ENCODE results near the gene PTPRQ. TPM values are rescaled to one million over a fixed set of nuclear protein-coding genes. Genes with fewer than 3 reads are reported as not detected.
"Not testable (repeated sequence)": the region's sequence is repeated elsewhere in the genome, so short reads cannot be mapped to it uniquely, and the experiment has no call there.

Gene PTPRQ
- 0.77 TPM for total RNA-seq
- long read RNA-seq, result 0 reads

GRCh38 chr12:80443974-80444666 lies at the start of gene PTPRQ:
Gene PTPRQ, plus strand, starts transcription at chr12:80444235. Its CDS starts 111 bp downstream, at chr12:80444346.
- ATAC-seq (no peak), DNase-seq (no peak)
- intact Hi-C loops (cut with micrococcal nuclease), result no loop called here

DNA sequence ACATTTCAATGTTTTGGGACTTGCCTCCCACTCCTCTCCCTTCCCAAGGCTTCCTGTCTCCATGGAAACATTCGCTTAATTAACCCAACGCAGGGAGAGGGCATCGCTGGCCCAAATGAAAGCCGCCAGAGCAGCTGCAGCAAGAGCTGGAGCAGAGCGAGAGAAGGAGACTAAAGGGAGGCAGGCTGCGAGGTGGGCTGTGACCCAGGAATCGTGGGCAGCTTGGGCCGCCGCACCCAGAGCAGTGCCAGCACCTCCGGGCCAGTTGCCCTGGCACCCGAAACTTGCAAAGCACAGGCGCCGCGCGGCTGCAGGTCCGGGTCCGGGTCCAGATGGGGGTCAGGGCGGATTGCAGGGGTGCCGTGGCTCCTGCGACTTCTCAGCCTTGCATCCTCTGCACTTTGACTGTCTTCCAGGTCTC lies 43.5 kb upstream of the PTPRQ start:
- intact Hi-C loops (cut with micrococcal nuclease), result no loop called here
- DNase-seq, result peak; percentile 18
- peak; percentile 20 for ATAC-seq

- intact Hi-C loops (cut with micrococcal nuclease), result no loop called here
- DNase-seq, result no peak
- ATAC-seq, result no peak
Observed at GRCh38 chr12:80401191-80401590, 42.8 kb upstream of the PTPRQ start.

DNA sequence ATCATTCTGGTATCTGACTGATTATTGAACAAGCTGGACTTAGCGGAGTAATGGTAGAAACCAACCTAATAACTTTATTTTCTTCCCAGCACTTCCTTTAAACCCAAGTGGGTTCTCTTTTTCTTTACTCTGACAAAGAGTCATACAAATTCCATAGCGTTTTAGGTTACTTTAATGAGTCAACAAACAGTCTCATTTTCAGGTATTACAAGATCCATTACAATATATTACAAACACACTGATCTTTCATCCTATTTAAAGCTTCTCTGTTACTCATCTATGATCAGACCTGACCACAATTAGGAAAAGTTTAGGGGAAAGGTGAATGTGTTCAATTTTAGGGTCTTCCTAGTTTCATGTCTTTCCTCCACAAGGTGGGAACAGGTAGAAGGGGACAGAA lies 39.4 kb upstream of the PTPRQ start:
- no peak for ATAC-seq
- intact Hi-C loops (cut with micrococcal nuclease), result no loop called here
- no peak for DNase-seq

GRCh38 chr12:80406253-80406652 lies 37.8 kb upstream of the PTPRQ start:
- DNase-seq (no peak), ATAC-seq (no peak)
- intact Hi-C loops (cut with micrococcal nuclease), result no loop called here

DNA sequence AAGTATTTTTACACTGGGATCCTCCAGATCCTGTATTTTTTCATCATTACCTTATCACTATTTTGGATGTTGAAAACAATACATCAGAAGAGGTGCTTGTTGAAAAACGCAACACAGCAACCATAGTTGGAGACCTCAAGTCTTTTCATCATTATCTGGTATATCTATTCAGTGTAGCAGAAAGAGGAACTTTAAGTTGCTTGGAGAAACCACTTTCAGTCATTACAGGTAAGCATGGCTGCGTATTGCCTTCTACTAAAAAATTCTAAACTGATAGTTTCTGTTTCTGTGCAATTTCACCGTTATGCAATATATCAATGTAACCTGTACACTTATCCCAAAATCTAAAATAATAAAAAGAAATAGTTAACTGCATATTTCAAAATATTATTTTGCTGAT lies 32.2 kb upstream of the PTPRQ start:
- ATAC-seq (no peak), DNase-seq (no peak)
- intact Hi-C loops (cut with micrococcal nuclease), result loop anchor here (10.0 kb wide), 1 partner anchor 533 kb away; no protein-coding TSS in a partner anchor

GRCh38 chr12:80412343-80412953 lies 31.6 kb upstream of the PTPRQ start:
- intact Hi-C loops (cut with micrococcal nuclease), result loop anchor here (10.0 kb wide), 1 partner anchor 532 kb away; no protein-coding TSS in a partner anchor
- peak; percentile 37 for ATAC-seq

DNA sequence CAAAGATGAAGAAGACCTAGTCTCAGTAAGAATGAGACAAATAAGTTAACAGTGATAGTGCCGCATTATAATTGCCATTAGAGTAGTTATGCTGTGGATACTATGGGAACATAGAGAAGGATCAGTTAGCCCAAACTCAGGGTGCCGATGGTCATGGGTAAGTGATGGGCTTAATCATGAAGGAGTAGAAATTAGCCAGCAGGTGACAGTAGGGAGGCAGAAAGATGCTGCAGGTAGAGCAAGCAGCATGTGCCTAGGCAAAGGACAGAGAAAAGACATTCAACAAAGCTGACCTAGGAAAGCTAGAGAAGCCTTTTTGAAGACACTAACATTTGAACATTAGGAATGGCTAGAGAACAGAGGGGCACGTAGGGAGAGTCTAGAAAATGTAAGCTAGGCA lies 30.6 kb upstream of the PTPRQ start:
- intact Hi-C loops (cut with micrococcal nuclease), result loop anchor here (10.0 kb wide), 1 partner anchor 531 kb away; no protein-coding TSS in a partner anchor
- no peak for DNase-seq
- ATAC-seq, result no peak

More at GRCh38 chr12:80412343-80412953, 31.6 kb upstream of the PTPRQ start:
- no peak for DNase-seq

- no peak for DNase-seq
- intact Hi-C loops (cut with micrococcal nuclease), result loop anchor here (10.0 kb wide), 1 partner anchor 529 kb away; no protein-coding TSS in a partner anchor
Observed at GRCh38 chr12:80415466-80415865, 28.6 kb upstream of the PTPRQ start.

DNA sequence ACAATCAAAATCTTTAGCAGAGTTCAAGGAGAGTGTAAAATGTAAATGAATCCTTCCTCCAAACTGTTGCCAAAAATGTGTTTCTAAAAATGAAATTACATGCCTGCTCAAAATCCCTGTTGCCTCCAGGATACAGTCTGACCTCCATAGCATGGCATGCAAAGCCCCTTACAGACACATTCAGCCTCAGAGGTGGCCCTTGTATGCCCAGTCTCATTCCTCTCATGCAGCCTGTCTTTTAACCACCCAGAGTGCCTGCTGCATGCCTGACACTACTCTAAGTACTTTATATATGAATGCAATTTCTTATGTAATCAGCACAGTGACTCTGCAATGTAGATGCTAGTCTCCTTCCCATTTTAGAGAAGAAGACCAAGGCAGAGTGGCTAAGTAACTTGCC lies 24.4 kb upstream of the PTPRQ start:
- intact Hi-C loops (cut with micrococcal nuclease), result loop anchor here (10.0 kb wide), 1 partner anchor 525 kb away; no protein-coding TSS in a partner anchor
- ATAC-seq (no peak), DNase-seq (no peak)

More at GRCh38 chr12:80415466-80415865, 28.6 kb upstream of the PTPRQ start:
- no peak for ATAC-seq

GRCh38 chr12:80420075-80420474 lies 24.0 kb upstream of the PTPRQ start:
- ATAC-seq, result no peak
- no peak for DNase-seq
- intact Hi-C loops (cut with micrococcal nuclease), result no loop called here

DNA sequence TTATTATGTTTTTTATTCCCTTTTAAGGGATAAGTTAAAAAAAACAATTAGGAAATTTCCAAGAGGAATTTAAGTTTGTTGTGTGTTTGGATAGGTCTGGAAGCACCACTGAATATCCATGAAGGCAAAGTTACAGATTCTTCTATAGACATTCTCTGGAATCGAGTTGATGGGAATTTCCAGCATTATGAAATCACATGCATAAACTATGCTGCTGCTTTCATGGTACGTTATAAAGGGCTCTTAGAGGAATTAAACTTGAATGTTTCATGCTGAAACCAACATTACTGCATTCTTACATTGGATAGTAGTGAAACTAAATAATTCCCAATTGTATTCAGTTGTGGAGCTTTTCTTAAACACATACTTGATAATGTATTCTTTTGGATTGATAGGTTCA lies 21.5 kb upstream of the PTPRQ start:
- no peak for DNase-seq
- intact Hi-C loops (cut with micrococcal nuclease), result no loop called here
- no peak for ATAC-seq

GRCh38 chr12:80432061-80432460 lies 12.0 kb upstream of the PTPRQ start:
- intact Hi-C loops (cut with micrococcal nuclease), result no loop called here
- ATAC-seq, result no peak
- no peak for DNase-seq

GRCh38 chr12:80441921-80442320 lies 2.1 kb upstream of the PTPRQ start:
- no peak for DNase-seq
- intact Hi-C loops (cut with micrococcal nuclease), result no loop called here
- ATAC-seq, result no peak

GRCh38 chr12:80442426-80443222 lies 1.4 kb upstream of the PTPRQ start:
- ATAC-seq, result no peak
- no peak for DNase-seq
- intact Hi-C loops (cut with micrococcal nuclease), result no loop called here

GRCh38 chr12:80445083-80445793 lies 1.2 kb downstream of the PTPRQ start:
- DNase-seq, result no peak
- intact Hi-C loops (cut with micrococcal nuclease), result no loop called here
- no peak for ATAC-seq

- intact Hi-C loops (cut with micrococcal nuclease), result no loop called here
- DNase-seq, result no peak
- no peak for ATAC-seq
Observed at GRCh38 chr12:80456513-80456912, 12.5 kb downstream of the PTPRQ start.

- ATAC-seq (no peak), DNase-seq (no peak)
- intact Hi-C loops (cut with micrococcal nuclease), result no loop called here
Observed at GRCh38 chr12:80460972-80461371, 16.9 kb downstream of the PTPRQ start.

- DNase-seq; ATAC-seq; intact Hi-C loops (cut with micrococcal nuclease): not testable (repeated sequence)
Observed at GRCh38 chr12:80461851-80462250, 17.8 kb downstream of the PTPRQ start.

Measured in left ventricle myocardium superior (tissue), 1 donor.